OCI-LY1 (cell line): Measurements from ENCODE around the gene ACSL4.

ENCODE experiments used
- EZH2 ChIP-seq: fragments of 200-600 bp; sonication (generic), shearing (Covaris generic); IDR thresholded peaks from 2 replicates; pipeline ENCODE4 v1.8.0; 2017; ENCODE audit warnings: borderline replicate concordance, mixed run types, mild to moderate bottlenecking, antibody characterized with exemption, low read length, moderate library complexity, mixed read lengths
- TF ChIP-seq, protein P1 (sequence below): fragments of 200-600 bp; sonication (generic), shearing (Covaris generic); IDR thresholded peaks from 2 replicates; pipeline ENCODE4 v1.5.1; 2017; ENCODE audit warnings: mild to moderate bottlenecking, antibody characterized with exemption, low read length, moderate library complexity, mixed read lengths

DNA sequence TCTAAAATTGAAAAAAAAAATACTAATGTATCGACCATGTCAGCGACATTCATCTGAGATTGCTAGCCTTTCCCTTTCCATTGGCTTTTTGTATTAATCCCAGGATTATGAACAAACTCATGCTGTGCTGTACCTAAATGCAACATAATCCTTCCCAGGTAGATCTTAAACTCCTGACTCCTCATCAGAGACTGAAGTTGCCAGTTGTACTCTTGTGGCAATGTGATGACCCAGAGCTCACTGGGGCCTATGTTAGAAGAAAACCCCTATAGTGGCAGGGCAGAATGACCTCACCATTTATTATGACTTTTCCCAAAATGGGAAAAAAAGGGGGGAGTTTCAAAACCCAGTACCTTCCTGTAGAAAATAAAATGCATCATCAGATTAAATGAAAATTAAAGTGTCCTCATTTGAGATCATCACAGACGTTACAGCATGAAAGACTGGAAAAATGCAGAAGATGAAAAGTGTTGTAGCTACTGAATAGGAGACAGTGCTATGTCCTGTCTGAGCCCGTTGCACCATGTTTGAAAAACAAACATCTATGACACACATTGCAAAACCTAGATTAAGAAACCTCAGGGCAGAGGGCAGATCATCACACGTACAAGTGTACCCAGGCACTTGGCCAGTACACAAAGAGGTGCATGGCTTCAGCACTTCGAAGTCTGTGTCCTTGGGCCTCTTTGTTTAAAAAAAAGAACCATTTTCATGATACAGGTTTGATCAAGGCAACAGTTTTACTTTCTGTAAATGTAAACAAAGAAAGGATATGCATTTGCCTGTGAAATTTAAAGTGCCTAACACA is 6.8 kb upstream of the ACSL4 start:
- TF ChIP-seq, protein P1, sequence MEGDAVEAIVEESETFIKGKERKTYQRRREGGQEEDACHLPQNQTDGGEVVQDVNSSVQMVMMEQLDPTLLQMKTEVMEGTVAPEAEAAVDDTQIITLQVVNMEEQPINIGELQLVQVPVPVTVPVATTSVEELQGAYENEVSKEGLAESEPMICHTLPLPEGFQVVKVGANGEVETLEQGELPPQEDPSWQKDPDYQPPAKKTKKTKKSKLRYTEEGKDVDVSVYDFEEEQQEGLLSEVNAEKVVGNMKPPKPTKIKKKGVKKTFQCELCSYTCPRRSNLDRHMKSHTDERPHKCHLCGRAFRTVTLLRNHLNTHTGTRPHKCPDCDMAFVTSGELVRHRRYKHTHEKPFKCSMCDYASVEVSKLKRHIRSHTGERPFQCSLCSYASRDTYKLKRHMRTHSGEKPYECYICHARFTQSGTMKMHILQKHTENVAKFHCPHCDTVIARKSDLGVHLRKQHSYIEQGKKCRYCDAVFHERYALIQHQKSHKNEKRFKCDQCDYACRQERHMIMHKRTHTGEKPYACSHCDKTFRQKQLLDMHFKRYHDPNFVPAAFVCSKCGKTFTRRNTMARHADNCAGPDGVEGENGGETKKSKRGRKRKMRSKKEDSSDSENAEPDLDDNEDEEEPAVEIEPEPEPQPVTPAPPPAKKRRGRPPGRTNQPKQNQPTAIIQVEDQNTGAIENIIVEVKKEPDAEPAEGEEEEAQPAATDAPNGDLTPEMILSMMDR = no peak
- no peak for TF ChIP-seq EZH2
